GM03348 (cell line): ENCODE data around the gene TPD52L2.
A peak's percentile ranks its signal among the peaks of the same experiment; 100 is the strongest.
"Not testable (repeated sequence)": the region's sequence is repeated elsewhere in the genome, so short reads cannot be mapped to it uniquely, and the experiment has no call there.

Experiments
- DNase-seq: peaks from one replicate; pipeline ENCODE4 v3.0.0; 2012; ENCODE audit warnings: low spot score

Gene TPD52L2

GRCh38 chr20:63895952-63896263 is 30.8 kb downstream of the TPD52L2 start:
- peak; percentile 25 for DNase-seq

- DNase-seq, result peak; percentile 43
Measured at GRCh38 chr20:63896264-63897105, 31.4 kb downstream of the TPD52L2 start.

GRCh38 chr20:63897978-63898561 is 33.0 kb downstream of the TPD52L2 start:
- DNase-seq, result no peak

GRCh38 chr20:63898882-63899558 is 34.0 kb downstream of the TPD52L2 start:
- no peak for DNase-seq

GRCh38 chr20:63900413-63900812 is 35.3 kb downstream of the TPD52L2 start:
- DNase-seq, result no peak

- no peak for DNase-seq
Measured at GRCh38 chr20:63903796-63904561, 38.9 kb downstream of the TPD52L2 start.

- no peak for DNase-seq
Measured at GRCh38 chr20:63908008-63908682, 43.1 kb downstream of the TPD52L2 start.

GRCh38 chr20:63911176-63911575 is 46.1 kb downstream of the TPD52L2 start:
- peak; percentile 69 for DNase-seq

- no peak for DNase-seq
Measured at GRCh38 chr20:63913768-63914167, 48.7 kb downstream of the TPD52L2 start.

GRCh38 chr20:63915471-63915870 is 50.4 kb downstream of the TPD52L2 start:
- no peak for DNase-seq

GRCh38 chr20:63916371-63916939 is 51.4 kb downstream of the TPD52L2 start:
- not testable (repeated sequence) for DNase-seq

- DNase-seq, result no peak
Measured at GRCh38 chr20:63917811-63918210, 52.7 kb downstream of the TPD52L2 start.

GRCh38 chr20:63919130-63919529 is 54.1 kb downstream of the TPD52L2 start:
- no peak for DNase-seq

- no peak for DNase-seq
Measured at GRCh38 chr20:63920226-63920625, 55.2 kb downstream of the TPD52L2 start.

GRCh38 chr20:63923651-63924050 is 58.6 kb downstream of the TPD52L2 start:
- DNase-seq, result no peak

- no peak for DNase-seq
Measured at GRCh38 chr20:63924241-63924640, 59.2 kb downstream of the TPD52L2 start.

- no peak for DNase-seq
Measured at GRCh38 chr20:63926298-63926697, 61.2 kb downstream of the TPD52L2 start.

GRCh38 chr20:63929071-63929470 is 64.0 kb downstream of the TPD52L2 start:
- no peak for DNase-seq

- DNase-seq, result not testable (repeated sequence)
Measured at GRCh38 chr20:63929473-63929883, 64.4 kb downstream of the TPD52L2 start.

GRCh38 chr20:63930971-63931553 is 66.0 kb downstream of the TPD52L2 start:
- no peak for DNase-seq

- no peak for DNase-seq
Measured at GRCh38 chr20:63931735-63932134, 66.7 kb downstream of the TPD52L2 start.
